Adipocyte (in vitro differentiated cells): Measurements from ENCODE around the gene CPLX3.

Experiments
- DNase-seq: peaks from one replicate; pipeline ENCODE4 v3.0.0-alpha.2; 2015; ENCODE audit warnings: low read depth
- H3K27me3 ChIP-seq: replicated peaks from 2 replicates; pipeline ENCODE4 v1.7.0; 2013; ENCODE audit warnings: mild to moderate bottlenecking, low read length, moderate library complexity; ENCODE audit not compliant: control insufficient read depth, insufficient read depth
- H3K36me3 ChIP-seq: 2 replicates; pipeline ENCODE4 v1.7.0; 2013; ENCODE audit warnings: low read length, mild to moderate bottlenecking, moderate library complexity; ENCODE audit not compliant: control insufficient read depth, insufficient read depth, severe bottlenecking
- H3K4me1 ChIP-seq: 2 replicates; pipeline ENCODE4 v1.7.0; 2013; ENCODE audit warnings: mild to moderate bottlenecking, low read length, moderate library complexity; ENCODE audit not compliant: control insufficient read depth, insufficient read depth
- H3K4me3 ChIP-seq: 2 replicates; pipeline ENCODE4 v1.7.0; 2013; ENCODE audit warnings: mild to moderate bottlenecking, low read length, moderate library complexity
- H3K9ac ChIP-seq: 2 replicates; pipeline ENCODE4 v1.7.0; 2013; ENCODE audit warnings: mild to moderate bottlenecking, low read length, moderate library complexity
- H3K9me3 ChIP-seq: 2 replicates; pipeline ENCODE4 v1.7.0; 2013; ENCODE audit warnings: mild to moderate bottlenecking, low read length, moderate library complexity; ENCODE audit not compliant: control insufficient read depth

CPLX3 gene

GRCh38 chr15:74799255-74799855 is 27.1 kb upstream of the CPLX3 start:
- H3K9ac ChIP-seq: no peak overlapping the region
- no peak overlapping the region for H3K4me3 ChIP-seq
- H3K27me3 ChIP-seq: no peaks in the 10 kb centered on the region
- no peak for DNase-seq
- peaks cover 55% of the 10 kb centered on the region for H3K36me3 ChIP-seq
- H3K4me1 ChIP-seq: peaks cover 12% of the 10 kb centered on the region
- no peaks in the 10 kb centered on the region for H3K9me3 ChIP-seq

DNA sequence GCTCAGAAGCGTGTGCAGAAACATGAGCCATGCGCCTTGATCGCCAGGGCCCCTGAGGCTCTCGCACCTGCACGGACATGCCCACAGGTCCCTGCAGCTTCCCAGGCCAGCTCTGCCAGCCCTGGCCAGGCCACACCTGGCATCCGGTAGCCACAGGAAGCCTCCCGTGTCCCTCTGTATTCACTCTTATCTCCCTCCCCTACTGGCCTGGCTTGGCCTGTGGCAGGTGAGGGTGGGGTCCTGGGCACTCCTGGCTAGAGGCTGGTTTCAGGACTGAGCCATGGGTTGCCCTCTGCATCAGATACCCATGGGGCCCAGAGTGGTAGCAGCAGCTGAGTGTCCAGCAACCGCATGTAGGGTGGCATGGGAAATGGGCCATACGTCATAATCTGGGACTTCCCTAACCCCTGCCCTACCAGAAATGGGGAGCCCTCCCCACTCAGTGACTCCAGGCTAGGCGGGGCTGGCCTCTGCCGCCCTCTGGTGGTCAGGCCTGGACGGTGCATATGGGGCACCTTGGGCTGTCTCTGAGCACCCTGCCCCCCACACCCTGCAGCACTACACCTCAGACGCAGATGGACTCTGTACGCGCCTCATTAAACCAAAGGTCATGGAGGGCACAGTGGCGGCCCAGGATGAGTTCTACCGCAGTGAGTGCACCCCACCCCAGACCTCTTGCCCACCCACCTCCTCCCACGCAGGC is 26.4 kb upstream of the CPLX3 start:
- H3K9ac ChIP-seq: no peak overlapping the region
- no peaks in the 10 kb centered on the region for H3K9me3 ChIP-seq
- peaks cover 56% of the 10 kb centered on the region for H3K36me3 ChIP-seq
- DNase-seq: peak; percentile 71
- no peak overlapping the region for H3K4me3 ChIP-seq
- peaks cover 12% of the 10 kb centered on the region for H3K4me1 ChIP-seq
- no peaks in the 10 kb centered on the region for H3K27me3 ChIP-seq

DNA sequence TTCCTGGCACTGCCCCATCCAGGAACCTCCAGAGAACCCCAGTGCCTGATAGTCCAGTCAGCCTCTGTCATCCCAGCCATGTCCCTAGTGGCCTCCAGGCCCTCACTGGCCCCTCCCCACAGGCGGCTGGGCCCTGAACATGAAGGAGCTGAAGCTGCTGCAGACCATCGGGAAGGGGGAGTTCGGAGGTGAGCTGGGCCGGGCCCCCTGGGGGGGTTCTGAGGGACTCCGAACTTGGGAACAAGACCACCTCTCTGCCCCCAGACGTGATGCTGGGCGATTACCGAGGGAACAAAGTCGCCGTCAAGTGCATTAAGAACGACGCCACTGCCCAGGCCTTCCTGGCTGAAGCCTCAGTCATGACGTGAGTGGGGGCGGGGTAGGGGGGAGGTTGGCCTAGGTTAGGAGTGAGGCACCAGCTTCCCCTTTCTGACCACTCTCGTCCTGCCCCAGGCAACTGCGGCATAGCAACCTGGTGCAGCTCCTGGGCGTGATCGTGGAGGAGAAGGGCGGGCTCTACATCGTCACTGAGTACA is 25.8 kb upstream of the CPLX3 start:
- H3K4me3 ChIP-seq: no peak overlapping the region
- H3K36me3 ChIP-seq: peaks cover 56% of the 10 kb centered on the region
- H3K4me1 ChIP-seq: peaks cover 12% of the 10 kb centered on the region
- no peak for DNase-seq
- H3K27me3 ChIP-seq: no peaks in the 10 kb centered on the region
- H3K9ac ChIP-seq: no peak overlapping the region
- H3K9me3 ChIP-seq: no peaks in the 10 kb centered on the region

- peaks cover 56% of the 10 kb centered on the region for H3K36me3 ChIP-seq
- H3K9me3 ChIP-seq: no peaks in the 10 kb centered on the region
- H3K27me3 ChIP-seq: no peaks in the 10 kb centered on the region
- no peak overlapping the region for H3K9ac ChIP-seq
- DNase-seq: no peak
- H3K4me3 ChIP-seq: no peak overlapping the region
- H3K4me1 ChIP-seq: peaks cover 8% of the 10 kb centered on the region
Measured at GRCh38 chr15:74801311-74801997, 25.0 kb upstream of the CPLX3 start.

GRCh38 chr15:74802290-74802689 is 24.1 kb upstream of the CPLX3 start:
- peaks cover 56% of the 10 kb centered on the region for H3K36me3 ChIP-seq

DNA sequence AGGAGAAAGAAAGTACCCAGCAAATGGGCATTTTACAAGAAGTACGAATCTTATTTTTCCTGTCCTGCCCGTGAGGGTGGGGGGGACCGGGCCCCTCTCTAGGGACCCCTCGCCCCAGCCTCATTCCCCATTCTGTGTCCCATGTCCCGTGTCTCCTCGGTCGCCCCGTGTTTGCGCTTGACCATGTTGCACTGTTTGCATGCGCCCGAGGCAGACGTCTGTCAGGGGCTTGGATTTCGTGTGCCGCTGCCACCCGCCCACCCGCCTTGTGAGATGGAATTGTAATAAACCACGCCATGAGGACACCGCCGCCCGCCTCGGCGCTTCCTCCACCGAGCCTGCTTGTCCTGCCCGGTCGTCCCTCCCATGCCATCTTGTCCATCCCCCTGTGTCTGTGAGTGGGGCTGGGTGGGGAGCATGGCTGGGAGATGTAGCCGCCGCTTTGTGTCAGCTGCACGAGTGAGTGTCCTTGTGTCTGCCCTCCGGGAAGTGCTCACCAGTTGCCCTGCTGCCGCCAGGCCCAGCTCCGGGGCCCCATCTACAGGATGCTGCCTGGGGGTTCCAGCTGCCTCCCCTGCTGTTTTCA is 23.5 kb upstream of the CPLX3 start:
- H3K4me3 ChIP-seq: no peak overlapping the region
- H3K9me3 ChIP-seq: no peaks in the 10 kb centered on the region
- H3K4me1 ChIP-seq: peaks cover 6% of the 10 kb centered on the region
- no peak overlapping the region for H3K9ac ChIP-seq
- H3K27me3 ChIP-seq: no peaks in the 10 kb centered on the region
- no peak for DNase-seq
- H3K36me3 ChIP-seq: peaks cover 56% of the 10 kb centered on the region

More at GRCh38 chr15:74802290-74802689, 24.1 kb upstream of the CPLX3 start:
- H3K9me3 ChIP-seq: no peaks in the 10 kb centered on the region
- no peak for DNase-seq
- H3K4me3 ChIP-seq: no peak overlapping the region
- peaks cover 6% of the 10 kb centered on the region for H3K4me1 ChIP-seq
- no peak overlapping the region for H3K9ac ChIP-seq
- no peaks in the 10 kb centered on the region for H3K27me3 ChIP-seq

- H3K9me3 ChIP-seq: no peaks in the 10 kb centered on the region
- peaks cover 43% of the 10 kb centered on the region for H3K36me3 ChIP-seq
- H3K27me3 ChIP-seq: no peaks in the 10 kb centered on the region
- peaks cover 6% of the 10 kb centered on the region for H3K4me1 ChIP-seq
- no peak overlapping the region for H3K9ac ChIP-seq
- H3K4me3 ChIP-seq: no peak overlapping the region
- no peak for DNase-seq
Measured at GRCh38 chr15:74804935-74805334, 21.5 kb upstream of the CPLX3 start.

DNA sequence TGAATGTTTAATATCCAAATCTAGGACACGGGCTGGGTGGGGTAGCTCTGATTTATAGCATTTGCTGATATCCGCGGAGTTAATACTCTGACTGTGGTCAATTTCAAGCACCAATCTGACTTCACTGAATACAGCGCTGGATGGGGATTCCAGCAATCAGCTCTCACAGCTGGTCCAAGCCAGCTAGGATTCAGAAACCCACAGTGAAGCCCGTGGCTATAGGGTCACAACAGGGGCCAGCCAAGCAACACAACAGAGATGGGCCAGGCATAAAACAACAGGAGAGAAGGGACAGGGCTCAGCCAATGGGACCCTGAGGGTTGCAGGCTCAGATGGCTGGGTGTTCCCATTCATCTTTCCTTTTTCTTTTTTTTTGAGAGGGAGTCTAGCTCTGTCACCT is 19.1 kb upstream of the CPLX3 start:
- no peak overlapping the region for H3K4me3 ChIP-seq
- peaks cover 4% of the 10 kb centered on the region for H3K4me1 ChIP-seq
- no peaks in the 10 kb centered on the region for H3K27me3 ChIP-seq
- peaks cover 22% of the 10 kb centered on the region for H3K36me3 ChIP-seq
- no peaks in the 10 kb centered on the region for H3K9me3 ChIP-seq
- H3K9ac ChIP-seq: no peak overlapping the region
- DNase-seq: no peak

DNA sequence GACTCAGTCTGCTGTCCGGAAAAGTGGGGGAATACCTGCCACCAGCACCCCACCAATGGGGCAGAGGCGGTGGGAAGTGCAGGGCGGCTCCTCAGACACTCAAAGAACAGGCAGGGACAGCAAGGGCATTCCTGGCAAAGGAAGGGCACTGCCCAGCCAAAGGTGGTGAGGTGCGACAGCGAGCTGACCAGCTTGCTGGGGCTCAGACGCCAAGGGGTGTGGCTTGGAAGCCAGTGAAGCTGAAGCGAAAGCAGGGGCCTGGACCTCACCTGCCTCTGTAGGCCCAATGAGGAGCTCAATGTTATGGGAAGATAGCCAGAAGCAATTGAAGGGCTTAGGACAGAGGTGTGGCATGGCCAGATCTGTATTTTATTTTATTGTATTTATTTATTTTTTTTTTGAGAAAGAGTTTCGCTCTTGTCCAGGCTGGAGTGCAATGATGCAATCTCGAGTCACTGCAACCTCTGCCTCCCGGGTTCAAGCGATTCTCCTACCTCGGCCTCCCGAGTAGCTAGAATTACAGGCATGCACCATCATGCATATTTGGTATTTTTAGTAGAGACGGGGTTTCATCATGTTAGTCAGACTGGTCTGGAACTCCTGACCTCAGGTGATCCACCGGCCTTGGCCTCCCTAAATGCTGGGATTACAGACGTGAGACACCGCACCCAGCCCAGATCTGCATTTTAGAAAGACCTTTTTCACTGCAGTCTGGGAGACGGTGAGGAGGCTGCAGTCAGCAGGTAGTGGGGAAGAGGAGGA is 18.2 kb upstream of the CPLX3 start:
- Histone ChIP-seq H3K9me3 (no peaks in the 10 kb centered on the region), H3K4me1 (peaks cover 4% of the 10 kb centered on the region), H3K36me3 (peaks cover 12% of the 10 kb centered on the region), H3K27me3 (no peaks in the 10 kb centered on the region), H3K4me3 (no peak overlapping the region), H3K9ac (no peak overlapping the region)
- no peak for DNase-seq

GRCh38 chr15:74808840-74809229 is 17.6 kb upstream of the CPLX3 start:
- H3K4me3 ChIP-seq: no peak overlapping the region
- no peak for DNase-seq

More at GRCh38 chr15:74808840-74809229, 17.6 kb upstream of the CPLX3 start:
- Histone ChIP-seq H3K27me3 (no peaks in the 10 kb centered on the region), H3K4me1 (peaks cover 4% of the 10 kb centered on the region), H3K9ac (no peak overlapping the region), H3K9me3 (no peaks in the 10 kb centered on the region), H3K36me3 (peaks cover 6% of the 10 kb centered on the region)
